ENCODE measurements around the gene ERC1.

ERC1 gene

DNA sequence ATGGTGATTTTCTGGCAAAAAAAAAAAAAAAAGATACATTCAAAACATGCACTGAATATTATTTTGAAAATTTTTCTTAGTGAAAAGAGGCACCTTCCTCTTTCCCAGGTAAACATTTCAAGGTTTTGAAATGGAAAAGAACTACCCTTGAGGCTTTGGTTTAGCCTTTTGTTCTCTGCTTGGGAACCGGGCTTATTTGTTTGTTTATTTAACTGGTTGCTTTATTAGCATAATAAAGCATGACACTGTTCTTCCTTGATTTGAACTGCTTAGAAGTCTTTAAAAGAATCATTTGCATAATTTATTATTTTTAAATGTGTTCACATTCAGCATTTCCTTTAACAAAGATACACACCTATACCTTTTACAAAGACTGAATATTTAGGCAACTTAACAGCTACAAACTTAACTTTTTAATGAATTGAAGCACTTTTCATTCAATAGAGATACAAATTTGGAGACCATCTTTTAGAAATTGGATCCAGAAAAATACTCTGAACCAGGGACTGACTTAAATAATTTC is 428.9 kb downstream of the ERC1 start:
- no peak for DNase-seq (ENCODE audit: extremely low spot score)
- CTCF ChIA-PET = no interaction called here
- POLR2A ChIA-PET = no interaction called here
- TF ChIP-seq, protein P1, sequence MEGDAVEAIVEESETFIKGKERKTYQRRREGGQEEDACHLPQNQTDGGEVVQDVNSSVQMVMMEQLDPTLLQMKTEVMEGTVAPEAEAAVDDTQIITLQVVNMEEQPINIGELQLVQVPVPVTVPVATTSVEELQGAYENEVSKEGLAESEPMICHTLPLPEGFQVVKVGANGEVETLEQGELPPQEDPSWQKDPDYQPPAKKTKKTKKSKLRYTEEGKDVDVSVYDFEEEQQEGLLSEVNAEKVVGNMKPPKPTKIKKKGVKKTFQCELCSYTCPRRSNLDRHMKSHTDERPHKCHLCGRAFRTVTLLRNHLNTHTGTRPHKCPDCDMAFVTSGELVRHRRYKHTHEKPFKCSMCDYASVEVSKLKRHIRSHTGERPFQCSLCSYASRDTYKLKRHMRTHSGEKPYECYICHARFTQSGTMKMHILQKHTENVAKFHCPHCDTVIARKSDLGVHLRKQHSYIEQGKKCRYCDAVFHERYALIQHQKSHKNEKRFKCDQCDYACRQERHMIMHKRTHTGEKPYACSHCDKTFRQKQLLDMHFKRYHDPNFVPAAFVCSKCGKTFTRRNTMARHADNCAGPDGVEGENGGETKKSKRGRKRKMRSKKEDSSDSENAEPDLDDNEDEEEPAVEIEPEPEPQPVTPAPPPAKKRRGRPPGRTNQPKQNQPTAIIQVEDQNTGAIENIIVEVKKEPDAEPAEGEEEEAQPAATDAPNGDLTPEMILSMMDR (IDR thresholded peaks at IDR 0.05; ENCODE audit: control extremely low read depth, extremely low read depth, low read depth, missing control alignments) = no peak

DNA sequence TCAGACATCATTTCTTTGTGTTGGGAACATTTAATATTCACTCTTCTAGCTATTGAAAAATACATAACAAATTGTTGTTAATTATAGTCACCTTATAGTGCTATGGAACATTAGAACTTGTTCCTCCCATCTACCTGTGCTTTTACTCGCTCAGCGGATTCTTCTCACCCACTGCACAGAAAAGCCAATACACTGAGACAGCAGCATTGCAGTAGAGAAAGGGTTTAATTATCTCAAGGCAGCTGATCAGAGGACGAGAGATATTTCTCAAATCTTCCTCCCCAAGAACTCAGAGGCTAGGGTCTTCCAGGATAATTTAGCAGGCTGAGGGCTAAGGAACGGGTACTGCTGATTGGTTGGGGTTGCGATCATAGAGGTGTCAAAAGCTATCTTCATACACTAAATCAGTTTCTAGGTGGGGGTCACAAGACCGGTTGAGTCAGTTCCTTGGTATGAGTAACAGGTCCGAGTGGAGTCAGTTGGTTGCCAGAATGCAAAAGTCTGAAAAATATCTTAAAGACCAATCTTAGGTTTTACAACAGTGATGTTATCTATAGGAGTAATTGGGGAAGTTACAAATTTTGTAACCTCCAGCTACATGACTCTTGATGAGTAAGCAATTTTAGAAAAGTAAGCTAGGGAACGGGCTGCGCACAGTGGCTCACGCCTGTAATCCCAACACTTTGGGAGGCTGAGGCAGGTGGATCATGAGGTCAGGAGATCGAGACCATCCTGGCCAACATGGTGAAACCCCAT is 430.2 kb downstream of the ERC1 start:
- DNase-seq (ENCODE audit: extremely low spot score) = no peak
- POLR2A ChIA-PET = no interaction called here
- TF ChIP-seq, protein P1 (IDR thresholded peaks at IDR 0.05; ENCODE audit: control extremely low read depth, extremely low read depth, low read depth, missing control alignments) = no peak
- CTCF ChIA-PET = interaction anchor here (1.3 to 1.5 kb wide), 2 partner anchors 10 to 15 kb away, joined by 4 to 6 read pairs; no protein-coding TSS in a partner anchor

DNA sequence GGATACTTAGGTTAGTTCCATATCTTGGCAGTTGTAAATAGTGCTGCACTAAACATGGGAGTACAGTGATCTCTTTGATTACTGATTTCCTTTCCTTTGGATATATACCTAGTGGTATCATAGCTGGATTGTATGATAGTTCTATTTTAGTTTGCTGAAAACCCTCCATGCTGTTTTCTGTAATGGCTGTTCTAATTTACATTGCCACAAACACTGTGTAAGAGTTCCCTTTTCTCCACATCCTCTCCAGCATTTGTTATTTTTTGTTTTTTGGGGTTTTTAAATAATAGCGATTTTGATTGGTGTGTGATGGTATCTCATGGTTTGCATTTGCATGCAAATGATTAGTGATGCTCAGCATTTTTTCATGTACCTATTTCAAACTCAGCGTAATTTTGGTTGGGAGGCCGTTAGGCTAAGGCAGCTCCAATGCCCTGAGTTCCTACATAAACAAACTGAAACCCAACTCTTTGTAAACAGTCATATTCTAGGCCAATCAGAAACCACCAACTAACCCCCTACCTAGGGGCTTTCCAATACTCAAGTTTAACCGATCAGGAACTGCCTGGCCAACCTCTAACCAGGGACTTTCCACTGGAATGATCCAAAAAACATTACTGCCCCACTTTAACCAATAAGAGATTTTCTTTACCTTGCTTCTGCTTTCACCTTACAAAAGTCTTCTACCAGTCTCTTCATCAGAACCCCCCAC is 431.7 kb downstream of the ERC1 start:
- DNase-seq (ENCODE audit: extremely low spot score) = peak; percentile 23
- ChIA-PET CTCF (interaction anchor here (1.5 kb wide), 1 partner anchor 17 kb away, joined by 4 read pairs; no protein-coding TSS in a partner anchor), POLR2A (no interaction called here)
- TF ChIP-seq, protein P1 (IDR thresholded peaks at IDR 0.05; ENCODE audit: control extremely low read depth, extremely low read depth, low read depth, missing control alignments) = no peak

DNA sequence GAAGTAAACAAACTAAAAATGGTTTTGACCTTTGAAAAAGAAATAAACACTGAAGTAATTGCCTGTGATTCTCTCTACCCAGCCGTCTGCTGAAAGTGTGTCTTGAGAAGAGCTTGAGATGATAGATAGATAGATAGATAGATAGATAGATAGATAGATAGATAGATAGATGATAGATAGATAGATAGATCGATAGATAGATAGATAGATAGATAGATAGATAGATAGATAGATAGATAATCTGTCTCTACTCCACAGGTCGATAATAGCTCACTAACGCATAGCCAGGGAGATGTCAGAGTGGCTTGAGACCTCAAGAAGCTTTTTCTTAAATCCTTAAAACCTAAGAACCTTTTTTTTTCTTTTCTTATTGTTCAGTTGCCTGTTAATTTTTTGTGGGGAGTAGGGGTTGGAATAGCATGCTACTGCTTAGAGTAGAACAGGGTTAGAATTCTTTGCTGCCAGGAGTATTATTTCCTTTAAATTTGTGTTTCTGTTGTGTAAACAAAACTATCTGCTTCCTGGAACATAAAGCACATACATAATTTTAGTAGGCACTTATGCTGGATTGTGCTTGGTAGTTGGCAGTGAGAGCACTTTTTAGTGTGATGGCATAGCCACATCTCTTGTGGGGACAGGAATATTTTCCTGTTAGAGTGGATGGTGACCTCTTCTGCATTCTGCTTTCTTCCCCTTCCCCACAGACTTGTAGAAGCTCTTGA is 433.8 kb downstream of the ERC1 start:
- ChIA-PET POLR2A (no interaction called here), CTCF (interaction anchor here (0.9 to 2.1 kb wide), 2 partner anchors 13 kb away, joined by 3 to 7 read pairs; no protein-coding TSS in a partner anchor)
- TF ChIP-seq, protein P1 (IDR thresholded peaks at IDR 0.05; ENCODE audit: control extremely low read depth, extremely low read depth, low read depth, missing control alignments) = no peak
- DNase-seq (ENCODE audit: extremely low spot score) = no peak

DNA sequence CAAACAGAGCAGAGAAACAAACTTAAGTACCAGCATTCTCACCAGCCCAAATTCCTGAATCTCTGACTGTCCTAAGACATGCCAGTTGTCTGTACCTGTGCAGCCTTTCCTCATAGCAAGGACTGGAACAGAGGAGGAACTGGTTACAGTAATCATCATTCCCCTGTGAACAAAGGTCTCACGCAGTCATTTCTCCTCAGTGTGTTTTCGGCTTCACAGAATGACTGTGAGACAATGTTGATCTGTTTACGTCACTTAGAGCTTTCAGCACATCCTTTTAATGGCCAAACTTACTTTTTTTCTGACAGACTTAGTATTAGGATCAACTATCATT is 434.3 kb downstream of the ERC1 start:
- CTCF ChIA-PET = interaction anchor here (0.9 to 2.1 kb wide), 3 partner anchors 13 to 22 kb away, joined by 3 to 7 read pairs (median 3); no protein-coding TSS in a partner anchor

More for the DNA sequence above, 434.3 kb downstream of the ERC1 start:
- TF ChIP-seq, protein P1 (IDR thresholded peaks at IDR 0.05; ENCODE audit: control extremely low read depth, extremely low read depth, low read depth, missing control alignments) = no peak
- POLR2A ChIA-PET = no interaction called here
- no peak for DNase-seq (ENCODE audit: extremely low spot score)
